H1 (cell line): ENCODE data around the gene VEPH1. TPM values are rescaled to one million over a fixed set of nuclear protein-coding genes. Genes with fewer than 3 reads are reported as not detected.

Source experiments
- BRCA1 ChIP-seq: IDR thresholded peaks from 2 replicates; pipeline ENCODE4 v1.6.1; 2012; ENCODE audit warnings: low read depth, low read length, improper control_type of control experiment
- CHD7 ChIP-seq: fragments of 300-600 bp; sonication (generic); IDR thresholded peaks from 2 replicates; pipeline ENCODE4 v1.7.1; 2012; ENCODE audit warnings: low read length, moderate library complexity, mild to moderate bottlenecking, inconsistent platforms; ENCODE audit not compliant: insufficient replicate concordance
- GTF2F1 ChIP-seq: IDR thresholded peaks from 2 replicates; pipeline ENCODE4 v1.6.1; 2012; ENCODE audit warnings: low read depth, low read length, improper control_type of control experiment, borderline replicate concordance
- HDAC2 ChIP-seq, 2 experiments: fragments of 300-600 bp in 1 of 2; sonication (generic) in 1 of 2; IDR thresholded peaks; 2 replicates each; pipeline ENCODE4 v1.6.1; 2011 to 2012; ENCODE audit warnings: low read depth in 2 of 2, low read length in 2 of 2, mild to moderate bottlenecking in 2 of 2, moderate library complexity in 2 of 2, borderline replicate concordance in 1 of 2, inconsistent platforms in 1 of 2
- HDAC6 ChIP-seq: IDR thresholded peaks from one replicate; pipeline ENCODE4 v1.7.1; 2012; ENCODE audit warnings: low read depth, mild to moderate bottlenecking, inconsistent platforms, low read length, moderate library complexity
- JUND ChIP-seq: IDR thresholded peaks from 2 replicates; pipeline ENCODE4 v1.6.1; 2011; ENCODE audit warnings: mild to moderate bottlenecking, improper control_type of control experiment, low read length
- KDM5A ChIP-seq: fragments of 200-600 bp; IDR thresholded peaks from 2 replicates; pipeline ENCODE4 v1.7.1; 2012; ENCODE audit warnings: mild to moderate bottlenecking, low read length, inconsistent platforms, mixed read lengths
- RFX5 ChIP-seq: IDR thresholded peaks from 2 replicates; pipeline ENCODE4 v1.6.1; 2011; ENCODE audit warnings: low read depth, low read length, improper control_type of control experiment, borderline replicate concordance
- SIN3A ChIP-seq, 2 experiments: IDR thresholded peaks in 1 of 2; conservative IDR thresholded peaks in 1 of 2; 2 replicates each; pipeline ENCODE4 v1.6.1; 2011 to 2012; ENCODE audit warnings: low read length in 2 of 2, improper control_type of control experiment in 1 of 2, low read depth in 1 of 2, mild to moderate bottlenecking in 1 of 2
- SRF ChIP-seq: IDR thresholded peaks from 2 replicates; pipeline ENCODE4 v1.6.1; 2011; ENCODE audit warnings: mild to moderate bottlenecking, low read depth, low read length, moderate library complexity
- TEAD4 ChIP-seq: IDR thresholded peaks from 2 replicates; pipeline ENCODE4 v1.6.1; 2012; ENCODE audit warnings: low read depth, low read length, inconsistent platforms, mixed read lengths
- YY1 ChIP-seq: IDR thresholded peaks from 2 replicates; pipeline ENCODE4 v1.6.1; 2011; ENCODE audit warnings: low read depth, mild to moderate bottlenecking, low read length
- polyA plus RNA-seq, 7 experiments: library from polyadenylated mRNA; depleted of rRNA in 3 of 7; stranded (reverse) in 5 of 7; unstranded in 2 of 7; fragments of >200 nt in 5 of 7; fragments of 200-250 nt in 2 of 7; gene quantifications; 1 replicate in 5 of 7; 2 replicates in 1 of 7; 4 replicates in 1 of 7; pipeline versions ENCODE4 v1.2.1 to v1.2.3, GENCODE V29; 2011 to 2013; ENCODE audit warnings: missing spikeins in 2 of 7, mixed read lengths in 2 of 7
- total RNA-seq: library from RNA; stranded (reverse); fragmentation: NEBNext Ultra II Directional; extraction: Animal tissue kit (Norgen Biotek cat#: 25700); gene quantifications from 2 replicates; pipeline ENCODE4 v1.2.1, GENCODE V29; 2021

VEPH1 gene
- total and polyA plus RNA-seq, 2 of the 8 experiments (the other 6 are each of a cell fraction or from before 2014, with no cell fraction given), result 12.0 to 18.3 TPM

- no peak for TF ChIP-seq CHD7
- TF ChIP-seq GTF2F1, result no peak
- no peak for TF ChIP-seq BRCA1
- no peak for TF ChIP-seq HDAC2 (IDR thresholded peaks at IDR 0.05; ENCODE audit: borderline replicate concordance in 1 of 2, low read depth in 2 of 2, low read length in 2 of 2)
- no peak for TF ChIP-seq TEAD4
- no peak for TF ChIP-seq SIN3A (conservative IDR thresholded peaks at IDR 0.05 in 1 of 2, IDR thresholded peaks at IDR 0.05 in 1 of 2; ENCODE audit: low read depth in 1 of 2, low read length in 2 of 2)
- TF ChIP-seq SRF, result no peak
- no peak for TF ChIP-seq RFX5
- TF ChIP-seq YY1, result no peak
- TF ChIP-seq KDM5A, result no peak
- no peak for TF ChIP-seq JUND
- TF ChIP-seq HDAC6, result no peak
Measured at GRCh38 chr3:157285141-157285540, 218.1 kb downstream of the VEPH1 start (continued).
